Measurements from ENCODE around the gene HOXA13.

GRCh38 chr7:27240015-27240731, 40.3 kb upstream of the HOXA13 start:
- TF ChIP-seq EZH2 (IDR thresholded peaks at IDR 0.05; ENCODE audit: low read depth) (no peak), CTCF (conservative IDR thresholded peaks at IDR 0.05) (no peak)
